Stimulated activated CD4-positive, alpha-beta T cell treated with anti-CD3 and anti-CD28 coated beads, Interleukin-1b, Interleukin-23, amount 100 ng/mL, for 4 hours (primary cell): Measurements from ENCODE around the gene SSMEM1.
"Not testable (repeated sequence)": the region's sequence is repeated elsewhere in the genome, so short reads cannot be mapped to it uniquely, and the experiment has no call there.

ENCODE experiments used
- DNase-seq, 2 donors: peaks; one replicate each; pipeline ENCODE4 v3.0.0-alpha.2; 2020; ENCODE audit warnings: low read depth in 2 of 2

Gene SSMEM1

GRCh38 chr7:130207642-130208041, at the start of gene SSMEM1:
SSMEM1 (plus strand) TSS chr7:130207860; CDS start chr7:130207911, 51 bp downstream.
- no peak for DNase-seq

- DNase-seq = no peak
Observed at GRCh38 chr7:130160023-130160422, 47.6 kb upstream of the SSMEM1 start.

GRCh38 chr7:130160455-130160854, 47.2 kb upstream of the SSMEM1 start:
- DNase-seq = no peak

- no peak for DNase-seq
Observed at GRCh38 chr7:130162196-130162595, 45.5 kb upstream of the SSMEM1 start.

GRCh38 chr7:130174237-130174959, 33.3 kb upstream of the SSMEM1 start:
- DNase-seq = no peak

- no peak for DNase-seq
Observed at GRCh38 chr7:130178251-130178650, 29.4 kb upstream of the SSMEM1 start.

- DNase-seq = no peak
Observed at GRCh38 chr7:130179631-130180030, 28.0 kb upstream of the SSMEM1 start.

- DNase-seq = peak in 1 of 2 donors; percentile 12
Observed at GRCh38 chr7:130180571-130181262, 26.9 kb upstream of the SSMEM1 start.

GRCh38 chr7:130181263-130181605, 26.4 kb upstream of the SSMEM1 start:
- no peak for DNase-seq

GRCh38 chr7:130182990-130183389, 24.7 kb upstream of the SSMEM1 start:
- no peak for DNase-seq

GRCh38 chr7:130184349-130184748, 23.3 kb upstream of the SSMEM1 start:
- not testable (repeated sequence) for DNase-seq

GRCh38 chr7:130187360-130187759, 20.3 kb upstream of the SSMEM1 start:
- DNase-seq = no peak

- DNase-seq = no peak
Observed at GRCh38 chr7:130189343-130189742, 18.3 kb upstream of the SSMEM1 start.

- DNase-seq = no peak
Observed at GRCh38 chr7:130191791-130192190, 15.9 kb upstream of the SSMEM1 start.

- DNase-seq = no peak
Observed at GRCh38 chr7:130195396-130195795, 12.3 kb upstream of the SSMEM1 start.

- DNase-seq = no peak
Observed at GRCh38 chr7:130196476-130196875, 11.2 kb upstream of the SSMEM1 start.

GRCh38 chr7:130197094-130197493, 10.6 kb upstream of the SSMEM1 start:
- DNase-seq = no peak

- DNase-seq = no peak
Observed at GRCh38 chr7:130201796-130202195, 5.9 kb upstream of the SSMEM1 start.

- DNase-seq = peak; percentile 84 to 87
Observed at GRCh38 chr7:130205084-130205947, 2.3 kb upstream of the SSMEM1 start, which contains the start of gene TMEM209. TMEM209 (minus strand) TSS chr7:130205406; CDS start chr7:130205375, 31 bp downstream.

- DNase-seq = no peak
Observed at GRCh38 chr7:130207033-130207432, 627 bp upstream of the SSMEM1 start.

GRCh38 chr7:130208516-130208915, 856 bp downstream of the SSMEM1 start:
- no peak for DNase-seq

- DNase-seq = no peak
Observed at GRCh38 chr7:130210181-130210935, 2.7 kb downstream of the SSMEM1 start.
